DOHH2 (cell line): ENCODE results near the gene CARD11.

ENCODE experiments used
- CTCF ChIP-seq: fragments of 200-600 bp; sonication (generic); IDR thresholded peaks from one replicate; pipeline ENCODE4 v1.5.1; 2014; ENCODE audit warnings: antibody characterized with exemption, mild to moderate bottlenecking, low read depth, low read length; ENCODE audit not compliant: poor library complexity, severe bottlenecking
- EZH2phosphoT487 ChIP-seq: fragments of 200-600 bp; sonication (generic); IDR thresholded peaks from 2 replicates; pipeline ENCODE4 v1.6.1; 2017; ENCODE audit warnings: borderline replicate concordance, mild to moderate bottlenecking, antibody characterized with exemption, low read length, moderate library complexity, mixed read lengths

- TF ChIP-seq CTCF (no peak), EZH2phosphoT487 (no peak)
Measured at GRCh38 chr7:2909043-2909442, 134.6 kb downstream of the CARD11 start.
